ENCODE measurements around the gene TMEM135. TPM values are rescaled to one million over a fixed set of nuclear protein-coding genes. Genes with fewer than 3 reads are reported as not detected.

Gene TMEM135
- total RNA-seq, 1 donor from 2014 or later, result 28.8 TPM

GRCh38 chr11:87198266-87198881 is 160.6 kb downstream of the TMEM135 start:
- no peaks in the 10 kb centered on the region for H3K27me3 Mint-ChIP-seq (ENCODE audit: insufficient read depth)
- no peaks in the 10 kb centered on the region for H3K4me1 Mint-ChIP-seq (ENCODE audit: low read depth)
- intact Hi-C loops (cut with micrococcal nuclease), result no loop called here
- H3K36me3 Mint-ChIP-seq (ENCODE audit: low read depth), result peaks cover 2% of the 10 kb centered on the region
- H3K9me3 Mint-ChIP-seq, result no peaks in the 10 kb centered on the region
- no peak overlapping the region for H3K4me3 Mint-ChIP-seq
- no peak for DNase-seq (ENCODE audit: low spot score)
- no peak overlapping the region for H3K27ac Mint-ChIP-seq

- peaks cover 1% of the 10 kb centered on the region for H3K36me3 Mint-ChIP-seq (ENCODE audit: low read depth)
- intact Hi-C loops (cut with micrococcal nuclease), result no loop called here
- H3K27me3 Mint-ChIP-seq (ENCODE audit: insufficient read depth), result no peaks in the 10 kb centered on the region
- H3K27ac Mint-ChIP-seq, result no peak overlapping the region
- H3K4me1 Mint-ChIP-seq (ENCODE audit: low read depth), result no peaks in the 10 kb centered on the region
- no peaks in the 10 kb centered on the region for H3K9me3 Mint-ChIP-seq
- no peak for DNase-seq (ENCODE audit: low spot score)
- H3K4me3 Mint-ChIP-seq, result no peak overlapping the region
Observed at GRCh38 chr11:87201376-87201775, 163.6 kb downstream of the TMEM135 start.

GRCh38 chr11:87203907-87204602 is 166.3 kb downstream of the TMEM135 start:
- DNase-seq (ENCODE audit: low spot score), result no peak
- H3K4me1 Mint-ChIP-seq (ENCODE audit: low read depth), result no peaks in the 10 kb centered on the region
- intact Hi-C loops (cut with micrococcal nuclease), result no loop called here
- peaks cover 7% of the 10 kb centered on the region for H3K9me3 Mint-ChIP-seq
- H3K36me3 Mint-ChIP-seq (ENCODE audit: low read depth), result peaks cover 1% of the 10 kb centered on the region
- H3K27me3 Mint-ChIP-seq (ENCODE audit: insufficient read depth), result no peaks in the 10 kb centered on the region
- H3K27ac Mint-ChIP-seq, result no peak overlapping the region
- H3K4me3 Mint-ChIP-seq, result no peak overlapping the region

- Mint-ChIP-seq H3K4me3 (no peak overlapping the region), H3K27me3 (ENCODE audit: insufficient read depth) (no peaks in the 10 kb centered on the region), H3K4me1 (ENCODE audit: low read depth) (peaks cover 10% of the 10 kb centered on the region), H3K36me3 (ENCODE audit: low read depth) (no peaks in the 10 kb centered on the region), H3K9me3 (peaks cover 16% of the 10 kb centered on the region), H3K27ac (no peak overlapping the region)
- DNase-seq (ENCODE audit: low spot score), result no peak
- intact Hi-C loops (cut with micrococcal nuclease), result loop anchor here (1.0 to 5.0 kb wide), 3 partner anchors 40 to 176 kb away; partner anchors contain the start of gene TMEM135
Observed at GRCh38 chr11:87212891-87213290, 175.2 kb downstream of the TMEM135 start.

GRCh38 chr11:87213444-87213843 is 175.7 kb downstream of the TMEM135 start:
- Mint-ChIP-seq H3K27me3 (ENCODE audit: insufficient read depth) (no peaks in the 10 kb centered on the region), H3K27ac (no peak overlapping the region), H3K4me3 (no peak overlapping the region), H3K9me3 (peaks cover 12% of the 10 kb centered on the region), H3K36me3 (ENCODE audit: low read depth) (no peaks in the 10 kb centered on the region), H3K4me1 (ENCODE audit: low read depth) (peaks cover 10% of the 10 kb centered on the region)
- DNase-seq (ENCODE audit: low spot score), result no peak
- intact Hi-C loops (cut with micrococcal nuclease), result loop anchor here (1.0 to 5.0 kb wide), 3 partner anchors 40 to 176 kb away; partner anchors contain the start of gene TMEM135

- Mint-ChIP-seq H3K27me3 (ENCODE audit: insufficient read depth) (no peaks in the 10 kb centered on the region), H3K36me3 (ENCODE audit: low read depth) (no peaks in the 10 kb centered on the region), H3K9me3 (peaks cover 9% of the 10 kb centered on the region), H3K4me1 (ENCODE audit: low read depth) (peaks cover 10% of the 10 kb centered on the region), H3K4me3 (no peak overlapping the region), H3K27ac (no peak overlapping the region)
- intact Hi-C loops (cut with micrococcal nuclease), result no loop called here
- DNase-seq (ENCODE audit: low spot score), result no peak
Observed at GRCh38 chr11:87215236-87215635, 177.5 kb downstream of the TMEM135 start.

- no peak for DNase-seq (ENCODE audit: low spot score)
- Mint-ChIP-seq H3K4me1 (ENCODE audit: low read depth) (no peaks in the 10 kb centered on the region), H3K9me3 (peaks cover 6% of the 10 kb centered on the region), H3K36me3 (ENCODE audit: low read depth) (no peaks in the 10 kb centered on the region), H3K27ac (no peak overlapping the region), H3K4me3 (no peak overlapping the region), H3K27me3 (ENCODE audit: insufficient read depth) (no peaks in the 10 kb centered on the region)
- intact Hi-C loops (cut with micrococcal nuclease), result no loop called here
Observed at GRCh38 chr11:87219266-87219665, 181.5 kb downstream of the TMEM135 start.

GRCh38 chr11:87223816-87224215 is 186.1 kb downstream of the TMEM135 start:
- H3K4me3 Mint-ChIP-seq, result no peak overlapping the region
- intact Hi-C loops (cut with micrococcal nuclease), result no loop called here
- H3K9me3 Mint-ChIP-seq, result no peaks in the 10 kb centered on the region

GRCh38 chr11:87224486-87224885 is 186.8 kb downstream of the TMEM135 start:
- H3K4me1 Mint-ChIP-seq (ENCODE audit: low read depth), result no peaks in the 10 kb centered on the region
- no peaks in the 10 kb centered on the region for H3K36me3 Mint-ChIP-seq (ENCODE audit: low read depth)
- intact Hi-C loops (cut with micrococcal nuclease), result no loop called here
- DNase-seq (ENCODE audit: low spot score), result no peak
- H3K27ac Mint-ChIP-seq, result no peak overlapping the region
- no peak overlapping the region for H3K4me3 Mint-ChIP-seq
- no peaks in the 10 kb centered on the region for H3K27me3 Mint-ChIP-seq (ENCODE audit: insufficient read depth)
- no peaks in the 10 kb centered on the region for H3K9me3 Mint-ChIP-seq

More at GRCh38 chr11:87223816-87224215, 186.1 kb downstream of the TMEM135 start:
- Mint-ChIP-seq H3K4me1 (ENCODE audit: low read depth) (no peaks in the 10 kb centered on the region), H3K27me3 (ENCODE audit: insufficient read depth) (no peaks in the 10 kb centered on the region), H3K36me3 (ENCODE audit: low read depth) (no peaks in the 10 kb centered on the region), H3K27ac (no peak overlapping the region)
- no peak for DNase-seq (ENCODE audit: low spot score)

- H3K4me3 Mint-ChIP-seq, result no peak overlapping the region
- no peak for DNase-seq (ENCODE audit: low spot score)
- H3K27me3 Mint-ChIP-seq (ENCODE audit: insufficient read depth), result no peaks in the 10 kb centered on the region
- intact Hi-C loops (cut with micrococcal nuclease), result no loop called here
- H3K27ac Mint-ChIP-seq, result no peak overlapping the region
- H3K9me3 Mint-ChIP-seq, result peaks cover 27% of the 10 kb centered on the region
- peaks cover 6% of the 10 kb centered on the region for H3K36me3 Mint-ChIP-seq (ENCODE audit: low read depth)
- no peaks in the 10 kb centered on the region for H3K4me1 Mint-ChIP-seq (ENCODE audit: low read depth)
Observed at GRCh38 chr11:87228820-87229219, 191.1 kb downstream of the TMEM135 start.

GRCh38 chr11:87230995-87231394 is 193.3 kb downstream of the TMEM135 start:
- Mint-ChIP-seq H3K4me1 (ENCODE audit: low read depth) (no peaks in the 10 kb centered on the region), H3K27me3 (ENCODE audit: insufficient read depth) (no peaks in the 10 kb centered on the region), H3K4me3 (no peak overlapping the region), H3K36me3 (ENCODE audit: low read depth) (peaks cover 6% of the 10 kb centered on the region), H3K9me3 (peaks cover 27% of the 10 kb centered on the region), H3K27ac (no peak overlapping the region)
- intact Hi-C loops (cut with micrococcal nuclease), result no loop called here
- no peak for DNase-seq (ENCODE audit: low spot score)

- peaks cover 27% of the 10 kb centered on the region for H3K9me3 Mint-ChIP-seq
- intact Hi-C loops (cut with micrococcal nuclease), result no loop called here
- H3K4me3 Mint-ChIP-seq, result no peak overlapping the region
- H3K27ac Mint-ChIP-seq, result no peak overlapping the region
- H3K36me3 Mint-ChIP-seq (ENCODE audit: low read depth), result peaks cover 11% of the 10 kb centered on the region
- H3K27me3 Mint-ChIP-seq (ENCODE audit: insufficient read depth), result no peaks in the 10 kb centered on the region
- no peaks in the 10 kb centered on the region for H3K4me1 Mint-ChIP-seq (ENCODE audit: low read depth)
- no peak for DNase-seq (ENCODE audit: low spot score)
Observed at GRCh38 chr11:87232320-87232719, 194.6 kb downstream of the TMEM135 start.

GRCh38 chr11:87235366-87235765 is 197.6 kb downstream of the TMEM135 start:
- no peaks in the 10 kb centered on the region for H3K27me3 Mint-ChIP-seq (ENCODE audit: insufficient read depth)
- intact Hi-C loops (cut with micrococcal nuclease), result no loop called here
- no peak overlapping the region for H3K4me3 Mint-ChIP-seq
- H3K27ac Mint-ChIP-seq, result no peak overlapping the region
- no peaks in the 10 kb centered on the region for H3K4me1 Mint-ChIP-seq (ENCODE audit: low read depth)
- H3K9me3 Mint-ChIP-seq, result peaks cover 31% of the 10 kb centered on the region
- peaks cover 13% of the 10 kb centered on the region for H3K36me3 Mint-ChIP-seq (ENCODE audit: low read depth)
- DNase-seq (ENCODE audit: low spot score), result no peak

Measured in activated T-helper 1 cell treated with anti-CD3 and anti-CD28 coated beads, Interleukin-12 subunit alpha, Interleukin-12 subunit beta, Interleukin-2, Interleukin-4 antibody, amounts not matched to agents 30 ng/mL and 10 ng/mL and 1 ng/mL, durations not matched to agents 14 hours and 24 hours and 36 hours (primary cell).